ENCODE data around the gene DES.

DES gene

DNA sequence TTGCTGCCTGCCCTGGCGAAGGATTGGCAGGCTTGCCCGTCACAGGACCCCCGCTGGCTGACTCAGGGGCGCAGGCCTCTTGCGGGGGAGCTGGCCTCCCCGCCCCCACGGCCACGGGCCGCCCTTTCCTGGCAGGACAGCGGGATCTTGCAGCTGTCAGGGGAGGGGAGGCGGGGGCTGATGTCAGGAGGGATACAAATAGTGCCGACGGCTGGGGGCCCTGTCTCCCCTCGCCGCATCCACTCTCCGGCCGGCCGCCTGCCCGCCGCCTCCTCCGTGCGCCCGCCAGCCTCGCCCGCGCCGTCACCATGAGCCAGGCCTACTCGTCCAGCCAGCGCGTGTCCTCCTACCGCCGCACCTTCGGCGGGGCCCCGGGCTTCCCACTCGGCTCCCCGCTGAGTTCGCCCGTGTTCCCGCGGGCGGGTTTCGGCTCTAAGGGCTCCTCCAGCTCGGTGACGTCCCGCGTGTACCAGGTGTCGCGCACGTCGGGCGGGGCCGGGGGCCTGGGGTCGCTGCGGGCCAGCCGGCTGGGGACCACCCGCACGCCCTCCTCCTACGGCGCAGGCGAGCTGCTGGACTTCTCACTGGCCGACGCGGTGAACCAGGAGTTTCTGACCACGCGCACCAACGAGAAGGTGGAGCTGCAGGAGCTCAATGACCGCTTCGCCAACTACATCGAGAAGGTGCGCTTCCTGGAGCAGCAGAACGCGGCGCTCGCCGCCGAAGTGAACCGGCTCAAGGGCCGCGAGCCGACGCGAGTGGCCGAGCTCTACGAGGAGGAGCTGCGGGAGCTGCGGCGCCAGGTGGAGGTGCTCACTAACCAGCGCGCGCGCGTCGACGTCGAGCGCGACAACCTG is at the start of gene DES:
DES (plus strand) TSS at position 223 of the 857 bp plus-strand sequence; CDS start at position 309, 86 bp downstream.
- TF ChIP-seq, protein P1, sequence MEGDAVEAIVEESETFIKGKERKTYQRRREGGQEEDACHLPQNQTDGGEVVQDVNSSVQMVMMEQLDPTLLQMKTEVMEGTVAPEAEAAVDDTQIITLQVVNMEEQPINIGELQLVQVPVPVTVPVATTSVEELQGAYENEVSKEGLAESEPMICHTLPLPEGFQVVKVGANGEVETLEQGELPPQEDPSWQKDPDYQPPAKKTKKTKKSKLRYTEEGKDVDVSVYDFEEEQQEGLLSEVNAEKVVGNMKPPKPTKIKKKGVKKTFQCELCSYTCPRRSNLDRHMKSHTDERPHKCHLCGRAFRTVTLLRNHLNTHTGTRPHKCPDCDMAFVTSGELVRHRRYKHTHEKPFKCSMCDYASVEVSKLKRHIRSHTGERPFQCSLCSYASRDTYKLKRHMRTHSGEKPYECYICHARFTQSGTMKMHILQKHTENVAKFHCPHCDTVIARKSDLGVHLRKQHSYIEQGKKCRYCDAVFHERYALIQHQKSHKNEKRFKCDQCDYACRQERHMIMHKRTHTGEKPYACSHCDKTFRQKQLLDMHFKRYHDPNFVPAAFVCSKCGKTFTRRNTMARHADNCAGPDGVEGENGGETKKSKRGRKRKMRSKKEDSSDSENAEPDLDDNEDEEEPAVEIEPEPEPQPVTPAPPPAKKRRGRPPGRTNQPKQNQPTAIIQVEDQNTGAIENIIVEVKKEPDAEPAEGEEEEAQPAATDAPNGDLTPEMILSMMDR (IDR thresholded peaks at IDR 0.05; ENCODE audit: low read length, missing control alignments): peak; percentile 1
- DNase-seq (ENCODE audit: low read depth): no peak

DNA sequence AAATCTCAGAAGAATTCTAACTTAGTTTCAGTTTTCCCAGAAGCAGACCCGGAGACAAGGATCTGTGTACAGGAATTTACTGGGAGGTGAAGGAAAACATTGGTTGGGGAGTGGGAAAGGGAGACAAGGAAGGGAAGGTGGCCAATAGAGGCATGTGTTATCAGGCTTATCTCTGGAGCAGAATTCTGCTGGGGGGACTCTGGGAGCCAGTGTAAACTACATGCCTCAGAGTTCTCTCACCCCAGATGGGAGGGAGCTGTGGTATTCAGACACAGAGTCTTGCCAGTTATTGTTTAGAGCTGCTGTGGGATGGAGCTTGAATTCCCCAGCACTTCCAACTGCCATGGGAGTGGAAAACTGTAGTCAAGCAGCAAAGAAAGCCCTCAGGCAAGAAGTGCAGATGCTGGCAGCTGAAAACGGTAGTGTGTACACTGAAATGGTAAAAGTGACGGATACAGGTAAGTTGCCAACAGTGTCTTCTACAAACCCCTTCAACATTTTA is 49.4 kb upstream of the DES start:
- peak overlapping the region; percentile 36 for H3K4me3 ChIP-seq (replicated peaks; ENCODE audit: low read depth, low read length)
- DNase-seq (ENCODE audit: low read depth): peak; percentile 89
- TF ChIP-seq, protein P1 (IDR thresholded peaks at IDR 0.05; ENCODE audit: low read length, missing control alignments): no peak

More for the DNA sequence above, at the start of gene DES:
- H3K4me3 ChIP-seq (replicated peaks; ENCODE audit: low read depth, low read length): no peak within 1 kb of the TSS

DNA sequence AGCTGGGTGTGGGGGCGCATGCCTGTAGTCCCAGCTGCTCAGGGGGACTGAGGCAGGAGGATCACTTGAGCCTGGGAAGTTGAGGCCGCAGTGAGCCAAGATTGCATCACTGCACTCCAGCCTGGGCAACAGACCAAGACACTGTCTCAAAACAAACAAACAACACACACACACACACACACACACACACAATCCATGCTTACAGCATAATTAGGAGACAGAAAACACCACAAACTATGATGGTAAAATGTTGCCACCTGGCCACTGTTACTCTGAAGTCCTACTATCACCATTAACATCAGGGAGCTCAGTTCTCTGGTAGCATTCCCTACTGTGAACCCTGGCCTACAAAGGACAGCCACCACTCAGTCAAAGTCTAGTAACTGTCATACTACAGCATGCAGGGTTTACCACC is 48.7 kb upstream of the DES start:
- no peak overlapping the region for H3K4me3 ChIP-seq (replicated peaks; ENCODE audit: low read depth, low read length)

DNA sequence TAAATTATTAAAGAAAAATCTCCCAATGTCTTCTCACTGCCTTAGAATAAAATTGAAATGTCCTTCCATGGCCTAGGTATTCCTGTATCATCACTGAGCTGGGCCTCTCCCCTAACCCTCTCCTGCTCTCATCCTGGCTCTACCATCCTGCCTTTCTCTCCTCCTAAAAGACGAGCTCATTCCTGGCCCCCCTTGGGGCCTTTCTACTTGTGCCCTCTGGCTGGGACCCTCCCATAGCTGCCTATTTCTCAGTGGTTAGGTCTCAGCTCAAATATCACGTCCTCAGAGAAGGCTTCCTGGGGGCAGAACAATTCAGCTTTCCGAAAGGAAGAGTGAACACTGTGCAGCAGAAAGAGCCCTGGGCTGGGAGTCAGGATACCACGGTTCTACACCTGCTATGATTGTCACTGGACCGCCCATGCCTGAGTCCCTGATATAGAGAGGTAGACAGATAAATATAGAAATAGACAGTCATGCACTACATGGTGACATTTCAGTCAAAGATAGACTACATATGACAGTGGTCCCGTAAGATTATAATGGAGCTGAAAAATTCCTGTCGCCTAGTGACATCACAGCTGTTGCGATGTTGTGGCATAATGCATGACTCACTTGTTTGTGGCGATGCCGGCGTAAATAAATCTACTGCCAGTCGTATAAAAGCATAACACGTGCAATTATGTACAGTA is 39.9 kb upstream of the DES start:
- no peak for DNase-seq (ENCODE audit: low read depth)
- H3K4me3 ChIP-seq (replicated peaks; ENCODE audit: low read depth, low read length): no peak overlapping the region
- TF ChIP-seq, protein P1 (IDR thresholded peaks at IDR 0.05; ENCODE audit: low read length, missing control alignments): no peak

More for the DNA sequence above, 48.7 kb upstream of the DES start:
- peak; percentile 84 for DNase-seq (ENCODE audit: low read depth)
- TF ChIP-seq, protein P1 (IDR thresholded peaks at IDR 0.05; ENCODE audit: low read length, missing control alignments): no peak

DNA sequence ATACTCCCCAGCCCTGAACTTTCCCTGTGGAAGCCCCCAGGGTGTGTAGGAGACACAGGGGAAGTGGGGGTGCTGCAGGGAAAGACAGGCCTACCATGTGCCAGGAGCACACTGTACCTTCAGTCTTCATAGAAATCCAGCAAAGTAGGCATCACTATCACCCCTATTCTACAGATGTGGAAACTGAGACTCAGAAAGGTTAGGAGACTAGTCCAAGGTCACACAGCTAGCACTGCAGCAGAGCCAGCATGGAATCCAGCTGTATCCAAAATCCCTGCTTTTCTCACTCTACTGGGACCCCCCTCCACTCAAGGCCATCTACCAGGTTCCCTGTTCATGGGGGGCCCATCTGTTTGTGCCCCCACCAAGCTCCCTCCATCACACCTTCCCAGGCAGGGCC is 37.3 kb upstream of the DES start:
- TF ChIP-seq, protein P1 (IDR thresholded peaks at IDR 0.05; ENCODE audit: low read length, missing control alignments): no peak
- no peak for DNase-seq (ENCODE audit: low read depth)
- H3K4me3 ChIP-seq (replicated peaks; ENCODE audit: low read depth, low read length): no peak overlapping the region

DNA sequence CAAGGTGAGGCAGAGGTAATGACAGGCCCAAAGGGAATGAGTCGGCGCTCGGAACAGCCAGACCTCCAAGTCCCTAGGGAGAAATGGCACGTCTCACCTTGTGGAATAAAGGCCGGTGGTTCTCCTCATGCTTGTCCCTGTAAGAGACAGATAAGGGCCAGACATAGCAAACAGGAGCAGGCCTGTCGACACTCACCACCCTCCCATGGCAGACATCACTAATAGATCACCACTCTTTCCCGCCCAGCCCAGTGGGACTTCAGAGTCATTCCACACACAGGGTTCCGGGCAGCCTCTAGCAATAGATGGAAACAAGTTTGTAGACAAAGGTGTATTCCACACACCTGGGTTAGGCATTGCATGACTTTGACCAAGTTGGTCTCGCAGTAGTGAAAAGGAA is 36.7 kb upstream of the DES start:
- no peak for DNase-seq (ENCODE audit: low read depth)
- no peak overlapping the region for H3K4me3 ChIP-seq (replicated peaks; ENCODE audit: low read depth, low read length)
- TF ChIP-seq, protein P1 (IDR thresholded peaks at IDR 0.05; ENCODE audit: low read length, missing control alignments): no peak

Data from fibroblast of pulmonary artery (primary cell).